OCI-LY7 (cell line): ENCODE data around the gene ZNF672. TPM values are rescaled to one million over a fixed set of nuclear protein-coding genes. Genes with fewer than 3 reads are reported as not detected.
A peak's percentile ranks its signal among the peaks of the same experiment; 100 is the strongest.

Experiments
- BruUV-seq: library from RNA; stranded (reverse); fragments of 400-500 nt; replicated peaks from 2 replicates; lab custom pipeline; 2021; lab: Mats Ljungman, UMichigan
- CTCF ChIA-PET: fragments of 300-600 bp; sonication (Branson Sonifier 250); formaldehyde crosslinking; loops from one replicate; lab custom pipeline; 2022; ENCODE audit warnings: antibody characterized with exemption; ENCODE audit not compliant: unreplicated experiment; lab: Charles Lee
- POLR2A ChIA-PET: fragments of 300-600 bp; sonication (Branson Sonifier 250); formaldehyde crosslinking; loops from one replicate; lab custom pipeline; 2022; ENCODE audit warnings: antibody characterized with exemption; lab: Charles Lee
- DNase-seq: peaks from one replicate; pipeline ENCODE4 v3.0.0-alpha.2; 2015; ENCODE audit warnings: low spot score
- H2AFZ ChIP-seq: fragments of 200-600 bp; sonication (generic), shearing (Covaris generic); 2 replicates; pipeline ENCODE4 v1.6.1; 2014; ENCODE audit warnings: mild to moderate bottlenecking, antibody characterized with exemption, low read length, moderate library complexity
- H3K27ac ChIP-seq: fragments of 200-600 bp; sonication (generic); 2 replicates; pipeline ENCODE4 v1.5.1; 2014; ENCODE audit warnings: mixed run types, low read depth, mild to moderate bottlenecking, moderate library complexity, low read length, inconsistent platforms; ENCODE audit not compliant: poor library complexity, severe bottlenecking
- H3K36me3 ChIP-seq: fragments of 200-600 bp; sonication (generic); 2 replicates; pipeline ENCODE4 v1.6.1; 2014; ENCODE audit warnings: mild to moderate bottlenecking, antibody characterized with exemption, low read length, moderate library complexity, mixed read lengths; ENCODE audit not compliant: insufficient read depth
- H3K4me1 ChIP-seq: fragments of 200-600 bp; sonication (generic); 2 replicates; pipeline ENCODE4 v1.5.1; 2014; ENCODE audit warnings: mild to moderate bottlenecking, low read length; ENCODE audit not compliant: insufficient read depth, poor library complexity, severe bottlenecking
- H3K4me2 ChIP-seq: fragments of 200-600 bp; sonication (generic); 2 replicates; pipeline ENCODE4 v1.6.1; 2014; ENCODE audit warnings: mild to moderate bottlenecking, low read length
- H3K4me3 ChIP-seq: fragments of 200-600 bp; sonication (generic); 2 replicates; pipeline ENCODE4 v1.5.1; 2014; ENCODE audit warnings: mild to moderate bottlenecking, low read depth, low read length; ENCODE audit not compliant: poor library complexity, severe bottlenecking
- H3K79me2 ChIP-seq: fragments of 200-600 bp; sonication (generic); 2 replicates; pipeline ENCODE4 v1.6.1; 2016; ENCODE audit warnings: low read depth, mild to moderate bottlenecking, low read length, moderate library complexity, mixed read lengths; ENCODE audit not compliant: insufficient read depth
- H3K9me2 ChIP-seq: fragments of 200-600 bp; sonication (generic); 2 replicates; pipeline ENCODE4 v1.6.1; 2016; ENCODE audit warnings: mild to moderate bottlenecking, low read length, mixed read lengths; ENCODE audit not compliant: insufficient read depth
- H3K9me3 ChIP-seq: fragments of 200-600 bp; sonication (generic); 2 replicates; pipeline ENCODE4 v1.6.1; 2014; ENCODE audit warnings: mild to moderate bottlenecking, mixed run types, low read length, mixed read lengths
- H4K20me1 ChIP-seq: fragments of 200-600 bp; sonication (generic); 2 replicates; pipeline ENCODE4 v1.6.1; 2014; ENCODE audit warnings: mild to moderate bottlenecking, antibody characterized with exemption, low read length, moderate library complexity, mixed read lengths; ENCODE audit not compliant: insufficient read depth
- EZH2phosphoT487 ChIP-seq: fragments of 200-600 bp; sonication (generic); IDR thresholded peaks from 2 replicates; pipeline ENCODE4 v1.6.1; 2018; ENCODE audit warnings: low read depth, borderline replicate concordance, mild to moderate bottlenecking, mixed run types, antibody characterized with exemption, low read length, moderate library complexity, mixed read lengths
- intact Hi-C: fragments of 100-400 bp; cut with micrococcal nuclease; formaldehyde crosslinking; loops from one replicate; pipeline ENCODE4 v1.10.0; 2022; ENCODE audit not compliant: unreplicated experiment
- total RNA-seq, 2 experiments: library from RNA; depleted of rRNA in 1 of 2; stranded (reverse); fragments of >200 nt in 1 of 2; shearing (Covaris generic) in 1 of 2; gene quantifications; 2 replicates each; pipeline ENCODE4 v1.2.3, GENCODE V29; 2014 to 2022
- TF ChIP-seq, protein P1 (sequence below): fragments of 200-600 bp; sonication (generic); conservative IDR thresholded peaks from 2 replicates; pipeline ENCODE4 v1.5.1; 2014; ENCODE audit warnings: mild to moderate bottlenecking, antibody characterized with exemption, low read length, moderate library complexity, mixed read lengths

Gene ZNF672
- total RNA-seq, 2 experiments from 2014 or later = 52.7 to 56.1 TPM

DNA sequence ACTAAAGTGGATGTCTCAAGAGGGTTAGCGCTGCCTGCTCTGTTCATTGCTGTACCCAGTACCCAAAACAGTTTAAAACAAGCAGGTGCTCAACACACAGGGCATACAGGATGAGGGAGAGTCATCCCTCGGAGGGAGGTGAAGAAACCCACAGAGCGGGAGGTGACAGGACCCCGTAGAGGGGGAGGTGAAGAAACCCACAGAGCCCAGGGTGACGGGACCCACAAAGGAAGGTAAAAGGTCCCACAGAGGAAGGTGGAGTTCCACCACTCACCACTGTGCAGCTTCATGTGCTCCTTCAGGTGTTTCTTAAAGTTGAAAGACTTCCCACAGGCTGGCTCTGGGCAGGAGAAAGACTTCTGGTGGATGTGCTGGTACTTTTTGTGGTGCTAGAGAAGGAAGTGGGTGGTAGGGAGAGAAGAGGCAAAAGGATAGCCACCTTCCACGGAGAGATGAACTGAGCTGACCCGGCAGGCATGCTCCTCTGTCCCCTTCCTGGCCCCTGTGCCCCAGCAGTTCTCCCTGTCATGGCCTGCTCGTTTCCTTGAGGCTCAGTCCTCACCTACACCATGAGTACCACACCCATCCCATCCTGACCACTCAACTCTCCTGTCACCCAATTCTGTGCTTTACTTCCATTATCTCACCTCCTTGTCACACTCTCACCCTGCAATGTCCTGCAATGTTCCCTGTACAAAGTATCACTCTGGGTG lies 15.8 kb downstream of the ZNF672 start:
- H2AFZ ChIP-seq = no peak overlapping the region
- H3K79me2 ChIP-seq = peaks cover 11% of the 10 kb centered on the region; the same call in 1 of the 2 replicates
- H3K27ac ChIP-seq = no peak overlapping the region
- peaks cover 25% of the 10 kb centered on the region for H3K4me1 ChIP-seq
- H3K36me3 ChIP-seq = peaks cover 77% of the 10 kb centered on the region
- ChIA-PET CTCF (no interaction called here), POLR2A (no interaction called here)
- BruUV-seq = no TSS peak
- no peak overlapping the region for H3K4me2 ChIP-seq
- no peaks in the 10 kb centered on the region for H4K20me1 ChIP-seq
- no peaks in the 10 kb centered on the region for H3K9me3 ChIP-seq
- no peak overlapping the region for H3K4me3 ChIP-seq
- TF ChIP-seq, protein P1, sequence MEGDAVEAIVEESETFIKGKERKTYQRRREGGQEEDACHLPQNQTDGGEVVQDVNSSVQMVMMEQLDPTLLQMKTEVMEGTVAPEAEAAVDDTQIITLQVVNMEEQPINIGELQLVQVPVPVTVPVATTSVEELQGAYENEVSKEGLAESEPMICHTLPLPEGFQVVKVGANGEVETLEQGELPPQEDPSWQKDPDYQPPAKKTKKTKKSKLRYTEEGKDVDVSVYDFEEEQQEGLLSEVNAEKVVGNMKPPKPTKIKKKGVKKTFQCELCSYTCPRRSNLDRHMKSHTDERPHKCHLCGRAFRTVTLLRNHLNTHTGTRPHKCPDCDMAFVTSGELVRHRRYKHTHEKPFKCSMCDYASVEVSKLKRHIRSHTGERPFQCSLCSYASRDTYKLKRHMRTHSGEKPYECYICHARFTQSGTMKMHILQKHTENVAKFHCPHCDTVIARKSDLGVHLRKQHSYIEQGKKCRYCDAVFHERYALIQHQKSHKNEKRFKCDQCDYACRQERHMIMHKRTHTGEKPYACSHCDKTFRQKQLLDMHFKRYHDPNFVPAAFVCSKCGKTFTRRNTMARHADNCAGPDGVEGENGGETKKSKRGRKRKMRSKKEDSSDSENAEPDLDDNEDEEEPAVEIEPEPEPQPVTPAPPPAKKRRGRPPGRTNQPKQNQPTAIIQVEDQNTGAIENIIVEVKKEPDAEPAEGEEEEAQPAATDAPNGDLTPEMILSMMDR = no peak
- no peak for TF ChIP-seq EZH2phosphoT487
- no peak for DNase-seq
- intact Hi-C loops = no loop called here
- no peaks in the 10 kb centered on the region for H3K9me2 ChIP-seq

DNA sequence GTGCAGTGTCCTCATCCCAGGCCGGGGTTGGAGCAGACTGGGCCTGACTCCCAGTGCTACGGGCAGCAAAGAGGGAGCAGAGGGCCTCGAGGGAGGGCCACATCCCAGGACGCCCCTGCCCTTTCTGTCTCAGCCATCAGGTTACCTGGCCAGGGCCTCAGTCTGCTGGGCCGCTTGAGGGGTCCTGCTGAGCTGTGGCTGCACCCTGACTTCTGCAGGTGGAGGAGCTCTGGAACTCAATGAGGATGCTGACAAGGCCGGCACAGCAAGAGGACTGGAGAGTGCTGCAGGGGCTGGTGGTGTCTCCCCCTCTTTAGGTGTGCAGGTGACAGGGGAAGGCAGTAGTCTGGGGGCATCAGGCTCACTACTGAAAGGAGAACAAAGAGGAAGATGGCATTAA lies 17.6 kb downstream of the ZNF672 start:
- intact Hi-C loops = no loop called here
- no peak overlapping the region for H3K4me3 ChIP-seq
- TF ChIP-seq, protein P1 = no peak
- no peak for TF ChIP-seq EZH2phosphoT487
- peaks cover 11% of the 10 kb centered on the region; the same call in 1 of the 2 replicates for H3K79me2 ChIP-seq
- DNase-seq = no peak
- H3K4me2 ChIP-seq = no peak overlapping the region
- H3K36me3 ChIP-seq = peaks cover 60% of the 10 kb centered on the region
- H3K27ac ChIP-seq = no peak overlapping the region
- ChIA-PET CTCF (no interaction called here), POLR2A (interaction anchor here (0.7 to 1.0 kb wide), 2 partner anchors 18 to 26 kb away, joined by 3 read pairs; no protein-coding TSS in a partner anchor)
- BruUV-seq = no TSS peak
- H2AFZ ChIP-seq = no peak overlapping the region
- peaks cover 34% of the 10 kb centered on the region for H3K4me1 ChIP-seq
- no peaks in the 10 kb centered on the region for H3K9me3 ChIP-seq
- H3K9me2 ChIP-seq = no peaks in the 10 kb centered on the region
- H4K20me1 ChIP-seq = no peaks in the 10 kb centered on the region

DNA sequence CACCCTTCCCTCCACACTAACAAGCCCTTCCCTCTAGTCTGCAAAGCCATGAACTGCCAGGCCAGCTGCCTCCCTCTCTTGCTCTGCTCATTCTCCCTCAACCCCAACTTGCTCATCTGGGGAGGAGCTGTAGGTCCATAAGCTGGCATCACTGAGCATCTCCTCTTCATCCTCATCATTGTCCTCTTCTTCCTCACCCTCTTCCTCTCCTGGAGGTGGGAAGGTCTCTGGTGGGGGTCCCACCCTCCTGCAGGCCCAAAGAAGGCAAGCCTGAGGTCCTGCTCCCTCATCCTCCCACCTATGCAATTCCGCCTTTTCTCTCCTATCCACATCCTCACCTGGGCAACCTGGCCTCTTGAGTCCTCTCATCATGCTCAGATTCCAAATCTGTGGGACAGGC lies 18.2 kb downstream of the ZNF672 start:
- no TSS peak for BruUV-seq
- H3K9me2 ChIP-seq = no peaks in the 10 kb centered on the region
- no peaks in the 10 kb centered on the region for H4K20me1 ChIP-seq
- H3K4me1 ChIP-seq = peaks cover 34% of the 10 kb centered on the region
- H3K27ac ChIP-seq = no peak overlapping the region
- H2AFZ ChIP-seq = no peak overlapping the region
- H3K79me2 ChIP-seq = peaks cover 11% of the 10 kb centered on the region; the same call in 1 of the 2 replicates
- TF ChIP-seq, protein P1 = no peak
- no peak for TF ChIP-seq EZH2phosphoT487
- H3K4me2 ChIP-seq = peak overlapping the region; percentile 99
- POLR2A ChIA-PET = interaction anchor here (0.7 to 1.0 kb wide), 2 partner anchors 17 to 26 kb away, joined by 3 read pairs; no protein-coding TSS in a partner anchor
- no peaks in the 10 kb centered on the region for H3K9me3 ChIP-seq
- DNase-seq = no peak
- H3K4me3 ChIP-seq = no peak overlapping the region
- H3K36me3 ChIP-seq = peaks cover 54% of the 10 kb centered on the region
- intact Hi-C loops = no loop called here
- CTCF ChIA-PET = no interaction called here
